K562 (cell line): ENCODE measurements around the gene KMT5B. TPM values are rescaled to one million over a fixed set of nuclear protein-coding genes. Genes with fewer than 3 reads are reported as not detected.

Source experiments
- MGA ChIP-seq: fragments of 450-650 bp; IDR thresholded peaks from 2 replicates; pipeline ENCODE4 v1.6.1; 2016; ENCODE audit warnings: mild to moderate bottlenecking, moderate library complexity
- ZNF449 ChIP-seq: fragments of 250-450 bp; sonication (Bioruptor Pico); IDR thresholded peaks from 2 replicates; pipeline ENCODE4 v1.8.0; 2022; ENCODE audit warnings: moderate library complexity, mild to moderate bottlenecking, inconsistent platforms
- polyA plus RNA-seq, 8 experiments: library from polyadenylated mRNA; depleted of rRNA in 4 of 8; stranded (reverse) in 5 of 8; unstranded in 3 of 8; fragments of >200 nt; fragmentation: Nextera tagmentation in 2 of 8; fragmentation: Illumina TruSeq in 1 of 8; extraction: Ambion mirVana in 2 of 8; extraction: Trizol in 1 of 8; gene quantifications; 2 replicates each; pipeline versions ENCODE4 v1.2.1 to v1.2.3, GENCODE V29; 2011 to 2014; ENCODE audit warnings: inconsistent platforms in 1 of 8, missing spikeins in 1 of 8
- total RNA-seq, 7 experiments: library from RNA; depleted of rRNA in 6 of 7; stranded (reverse); fragments of >200 nt in 6 of 7; fragmentation: Illumina TruSeq in 2 of 7; extraction: Trizol in 2 of 7; gene quantifications; 2 replicates each; pipeline versions ENCODE4 v1.2.1 to v1.2.3, GENCODE V29; 2011 to 2021; ENCODE audit warnings: low replicate concordance in 1 of 7

Gene KMT5B
- total and polyA plus RNA-seq, 9 of the 15 experiments (the other 6 are each of a cell fraction or from before 2014, with no cell fraction given), result 7.3 to 27.3 (median 20.9) TPM

GRCh38 chr11:68145120-68145866 lies 67.8 kb downstream of the KMT5B start (continued):
- no peak for TF ChIP-seq MGA
- no peak for TF ChIP-seq ZNF449 (CRISPR knock-in tag)
